Hepatocyte (in vitro differentiated cells): Measurements from ENCODE around the gene EIF4G3. TPM values are rescaled to one million over a fixed set of nuclear protein-coding genes. Genes with fewer than 3 reads are reported as not detected.

Experiments used
- DNase-seq: peaks from one replicate; pipeline ENCODE4 v3.0.0-alpha.2; 2016; ENCODE audit warnings: low spot score
- H2AFZ ChIP-seq: fragments of 200-600 bp; sonication (generic); 2 replicates; pipeline ENCODE4 v1.6.0; 2016; ENCODE audit warnings: antibody characterized with exemption, mild to moderate bottlenecking
- H3K27ac ChIP-seq: fragments of 200-600 bp; sonication (generic); 2 replicates; pipeline ENCODE4 v1.5.1; 2016; ENCODE audit warnings: mild to moderate bottlenecking
- H3K27me3 ChIP-seq: fragments of 200-600 bp; sonication (generic); 2 replicates; pipeline ENCODE4 v1.6.1; 2016
- H3K36me3 ChIP-seq: fragments of 200-600 bp; sonication (generic); replicated peaks from 2 replicates; pipeline ENCODE4 v1.5.1; 2016; ENCODE audit warnings: low read depth; ENCODE audit not compliant: insufficient read depth
- H3K4me1 ChIP-seq: fragments of 200-600 bp; sonication (generic); 2 replicates; pipeline ENCODE4 v1.5.1; 2016; ENCODE audit warnings: mild to moderate bottlenecking, moderate library complexity; ENCODE audit not compliant: insufficient read depth
- H3K4me2 ChIP-seq: fragments of 200-600 bp; sonication (generic); 2 replicates; pipeline ENCODE4 v1.6.0; 2016
- H3K4me3 ChIP-seq: fragments of 200-600 bp; sonication (generic); 2 replicates; pipeline ENCODE4 v1.5.1; 2016; ENCODE audit warnings: mild to moderate bottlenecking
- H3K79me2 ChIP-seq: fragments of 200-600 bp; sonication (generic); 2 replicates; pipeline ENCODE4 v1.6.0; 2017; ENCODE audit warnings: mild to moderate bottlenecking
- H3K9me2 ChIP-seq: fragments of 200-600 bp; sonication (generic); replicated peaks from 2 replicates; pipeline ENCODE4 v1.6.0; 2017; ENCODE audit warnings: mild to moderate bottlenecking; ENCODE audit not compliant: insufficient read depth
- H3K9me3 ChIP-seq: fragments of 200-600 bp; sonication (generic); 2 replicates; pipeline ENCODE4 v1.5.1; 2016; ENCODE audit warnings: low read depth, mild to moderate bottlenecking
- H4K20me1 ChIP-seq: fragments of 200-600 bp; sonication (generic); 2 replicates; pipeline ENCODE4 v1.6.0; 2016; ENCODE audit warnings: mild to moderate bottlenecking; ENCODE audit not compliant: insufficient read depth, poor library complexity, severe bottlenecking
- CTCF ChIP-seq: fragments of 200-600 bp; sonication (generic); IDR thresholded peaks from 2 replicates; pipeline ENCODE4 v1.5.1; 2016; ENCODE audit warnings: antibody characterized with exemption, mild to moderate bottlenecking; ENCODE audit not compliant: poor library complexity
- EZH2 ChIP-seq: fragments of 200-600 bp; sonication (generic); IDR thresholded peaks from 2 replicates; pipeline ENCODE4 v1.6.1; 2016; ENCODE audit warnings: antibody characterized with exemption, mild to moderate bottlenecking, borderline replicate concordance
- EZH2phosphoT487 ChIP-seq: fragments of 200-600 bp; sonication (generic); IDR thresholded peaks from one replicate; pipeline ENCODE4 v1.6.1; 2018; ENCODE audit warnings: antibody characterized with exemption, mild to moderate bottlenecking, low read depth, moderate library complexity; ENCODE audit not compliant: unreplicated experiment, severe bottlenecking
- WGBS: methylation state at CpG from one replicate; pipeline ENCODE4 v1.1.6; 2016; ENCODE audit warnings: low lambda C conversion rate; ENCODE audit errors: missing lambda C conversion rate; 5-methylcytosine and 5-hydroxymethylcytosine counted together
- polyA plus RNA-seq: library from polyadenylated mRNA; unstranded; fragments of >200 nt; fragmentation: Nextera tagmentation; extraction: Ambion mirVana; gene quantifications from 2 replicates; pipeline ENCODE4 v1.2.1, GENCODE V29; 2016
- total RNA-seq: library from RNA; depleted of rRNA; stranded (reverse); fragments of >200 nt; gene quantifications from 2 replicates; pipeline ENCODE4 v1.2.3, GENCODE V29; 2014

Gene EIF4G3
- total and polyA plus RNA-seq, 2 experiments from 2014 or later, result 33.4 to 42.2 TPM

DNA sequence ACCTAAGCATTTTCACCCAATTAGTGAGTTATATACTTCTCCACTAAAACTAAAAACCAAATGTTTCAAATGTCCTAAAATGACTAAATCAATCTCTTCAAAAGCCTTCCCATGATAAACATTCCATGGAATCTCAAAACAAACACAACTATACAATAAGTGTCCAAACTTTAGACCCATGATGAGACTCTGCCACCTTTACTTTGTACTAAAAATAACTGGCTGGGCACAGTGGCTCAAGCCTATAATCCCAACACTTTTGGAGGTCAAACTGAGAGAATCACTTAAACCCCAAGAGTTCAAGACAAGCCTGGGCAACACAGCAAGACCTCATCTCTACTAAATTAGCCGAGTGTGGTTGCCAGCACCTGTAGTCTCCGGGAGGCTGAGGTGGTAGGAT lies 87.4 kb downstream of the EIF4G3 start:
- no peaks in the 10 kb centered on the region for H3K9me2 ChIP-seq
- H3K79me2 ChIP-seq, result peaks cover 60% of the 10 kb centered on the region
- H4K20me1 ChIP-seq, result peaks cover 10% of the 10 kb centered on the region
- TF ChIP-seq EZH2 (no peak), EZH2phosphoT487 (no peak), CTCF (no peak)
- H3K9me3 ChIP-seq, result no peaks in the 10 kb centered on the region
- DNase-seq, result no peak
- 90% methylated on average over 2 of the region's 2 CpGs for WGBS
- peaks cover 14% of the 10 kb centered on the region for H3K4me1 ChIP-seq
- no peaks in the 10 kb centered on the region for H3K36me3 ChIP-seq
- H3K4me2 ChIP-seq, result no peak overlapping the region
- H3K27ac ChIP-seq, result no peak overlapping the region
- no peaks in the 10 kb centered on the region for H3K27me3 ChIP-seq
- no peak overlapping the region for H2AFZ ChIP-seq
- H3K4me3 ChIP-seq, result no peak overlapping the region

DNA sequence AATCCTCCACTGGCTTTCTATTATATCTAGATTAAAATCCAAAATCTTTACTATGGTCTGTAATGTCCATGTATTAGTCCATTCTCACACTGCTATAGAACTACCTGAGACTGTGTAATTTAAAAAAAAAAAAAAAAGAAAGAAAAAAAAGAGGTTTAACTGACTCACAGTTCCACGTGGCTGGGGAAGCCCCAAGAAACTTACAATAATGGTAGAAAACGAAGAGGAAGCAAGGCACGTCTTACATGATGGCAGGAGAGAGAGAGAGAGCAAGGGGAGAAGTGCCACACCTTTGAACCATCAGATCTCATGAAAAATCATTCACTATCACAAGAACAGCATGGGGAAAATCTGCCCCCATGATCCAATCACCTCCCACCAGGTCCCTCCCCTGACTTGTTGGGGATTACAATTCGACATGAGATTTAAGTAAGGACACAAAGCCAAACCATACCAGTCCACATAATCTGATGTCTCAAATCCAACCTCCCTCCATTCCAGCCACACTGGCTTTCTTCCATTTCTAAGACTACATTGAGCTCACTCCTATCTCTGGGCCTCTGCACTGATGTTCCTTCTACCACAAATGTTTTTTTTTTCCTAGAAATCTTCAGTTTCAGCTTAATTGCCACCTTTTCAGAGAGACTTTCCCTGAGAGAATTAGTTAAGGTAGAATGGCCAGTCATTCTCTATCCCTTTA lies 92.4 kb downstream of the EIF4G3 start:
- Histone ChIP-seq H3K27me3 (no peaks in the 10 kb centered on the region), H3K36me3 (no peaks in the 10 kb centered on the region), H3K27ac (no peak overlapping the region), H3K9me3 (no peaks in the 10 kb centered on the region), H4K20me1 (peaks cover 3% of the 10 kb centered on the region), H3K4me1 (no peaks in the 10 kb centered on the region), H3K9me2 (no peaks in the 10 kb centered on the region), H3K4me3 (no peak overlapping the region), H3K4me2 (no peak overlapping the region), H3K79me2 (peaks cover 60% of the 10 kb centered on the region), H2AFZ (no peak overlapping the region)
- 68% methylated on average over 4 of the region's 4 CpGs for WGBS
- DNase-seq, result no peak
- TF ChIP-seq EZH2phosphoT487, result no peak
- TF ChIP-seq CTCF, result no peak
- TF ChIP-seq EZH2, result no peak

- Histone ChIP-seq H3K27ac (no peak overlapping the region), H3K79me2 (peaks cover 50% of the 10 kb centered on the region), H3K9me3 (no peaks in the 10 kb centered on the region), H2AFZ (no peak overlapping the region), H3K4me2 (no peak overlapping the region), H3K9me2 (no peaks in the 10 kb centered on the region), H3K4me3 (no peak overlapping the region), H3K27me3 (no peaks in the 10 kb centered on the region), H4K20me1 (peaks cover 3% of the 10 kb centered on the region), H3K36me3 (no peaks in the 10 kb centered on the region), H3K4me1 (no peaks in the 10 kb centered on the region)
- 80% methylated on average over 6 of the region's 6 CpGs for WGBS
- DNase-seq, result no peak
- TF ChIP-seq CTCF (no peak), EZH2phosphoT487 (no peak), EZH2 (no peak)
Measured at GRCh38 chr1:21082073-21082472, 94.6 kb downstream of the EIF4G3 start.

DNA sequence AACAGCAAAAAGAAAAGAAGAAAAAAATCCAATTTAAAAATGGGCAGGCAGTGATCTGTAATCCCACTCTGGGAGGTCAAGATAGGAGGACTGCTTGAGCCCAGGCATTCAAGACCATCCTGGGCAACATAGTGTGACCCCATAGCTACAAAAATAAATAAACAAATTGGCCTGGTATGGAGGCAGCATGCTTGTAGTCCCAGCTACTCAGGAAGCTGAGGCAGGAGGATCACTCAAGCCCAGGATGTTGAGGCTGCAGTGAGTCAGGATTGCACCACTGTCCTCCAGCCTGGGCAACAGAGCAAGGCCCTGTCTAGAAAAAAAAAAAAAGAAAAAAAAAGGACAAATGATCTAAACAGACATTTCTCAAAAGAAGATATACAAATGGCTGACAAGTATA lies 99.6 kb downstream of the EIF4G3 start:
- H3K4me1 ChIP-seq, result no peaks in the 10 kb centered on the region
- no peaks in the 10 kb centered on the region for H3K9me2 ChIP-seq
- no peak overlapping the region for H3K4me3 ChIP-seq
- H3K27ac ChIP-seq, result no peak overlapping the region
- H3K36me3 ChIP-seq, result no peaks in the 10 kb centered on the region
- DNase-seq, result no peak
- TF ChIP-seq CTCF, result no peak
- H3K4me2 ChIP-seq, result no peak overlapping the region
- no peaks in the 10 kb centered on the region for H3K9me3 ChIP-seq
- no peak overlapping the region for H2AFZ ChIP-seq
- H3K27me3 ChIP-seq, result no peaks in the 10 kb centered on the region
- peaks cover 3% of the 10 kb centered on the region for H4K20me1 ChIP-seq
- H3K79me2 ChIP-seq, result peaks cover 54% of the 10 kb centered on the region
